ENCODE data around the gene MDK. TPM values are rescaled to one million over a fixed set of nuclear protein-coding genes. Genes with fewer than 3 reads are reported as not detected.

MDK gene
- total and polyA plus RNA-seq, 2 experiments from 2014 or later: 388 to 477 TPM

DNA sequence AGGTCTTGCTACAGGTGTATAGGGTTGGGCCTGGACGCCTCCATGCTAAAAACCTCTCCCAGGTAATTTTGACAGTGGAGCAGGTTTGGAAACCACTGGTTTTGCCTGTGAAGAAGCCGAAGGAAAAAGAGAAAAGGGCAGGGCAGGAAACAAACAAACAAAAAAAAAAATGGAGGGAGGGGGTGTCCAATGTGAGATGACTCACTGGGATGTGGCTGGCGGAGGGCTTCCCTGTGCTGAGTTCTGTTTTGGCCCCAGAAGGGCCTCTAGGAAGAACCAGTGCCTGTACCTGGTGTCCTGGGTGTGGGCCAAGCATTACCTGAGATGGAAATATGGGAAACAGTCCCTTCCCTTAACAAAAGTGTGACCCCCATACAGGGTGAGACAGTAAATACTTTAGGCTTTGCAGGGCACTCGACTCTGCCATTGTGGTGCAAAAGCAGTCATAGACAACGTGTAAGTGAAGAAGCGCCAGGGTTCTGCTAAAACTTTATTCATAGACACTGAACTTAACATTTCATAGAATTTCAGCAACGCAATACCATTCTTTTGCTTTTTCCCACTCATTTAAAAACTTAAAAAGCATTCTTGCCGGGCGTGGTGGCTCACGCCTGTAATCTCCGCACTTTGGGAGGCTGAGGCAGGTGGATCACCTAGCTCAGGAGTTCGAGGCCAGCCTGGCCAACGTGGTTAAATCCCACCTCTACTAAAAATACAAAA lies 43.7 kb upstream of the MDK start:
- Mint-ChIP-seq H3K27me3 (ENCODE audit: insufficient read depth, low read depth, poor library complexity) (peaks cover 45% of the 10 kb centered on the region), H3K9me3 (no peaks in the 10 kb centered on the region), H3K27ac (peak overlapping the region; percentile 92), H3K36me3 (ENCODE audit: low read depth) (no peaks in the 10 kb centered on the region), H3K4me1 (peaks cover 82% of the 10 kb centered on the region), H3K4me3 (peak overlapping the region; percentile 51; the same call in 2 of the 3 replicates)
- H3K9me2 ChIP-seq (ENCODE audit: insufficient read depth): no peaks in the 10 kb centered on the region
- H3K27ac ChIP-seq (ENCODE audit: low read depth): peak overlapping the region; percentile 94
- H4K20me1 ChIP-seq (replicated peaks; ENCODE audit: insufficient read depth): no peaks in the 10 kb centered on the region
- no peaks in the 10 kb centered on the region for H3K36me3 ChIP-seq (ENCODE audit: insufficient read depth)
- H3F3A ChIP-seq (replicated peaks; ENCODE audit: low read depth): peaks cover 21% of the 10 kb centered on the region; the same call in 1 of the 2 replicates
- H3K4me3 ChIP-seq: no peak overlapping the region
- no peak overlapping the region for H2AFZ ChIP-seq
- ATAC-seq: no peak
- no peak for DNase-seq (ENCODE audit: low spot score)
- peaks cover 25% of the 10 kb centered on the region for H3K27me3 ChIP-seq (ENCODE audit: insufficient read depth)
- H3K4me1 ChIP-seq (ENCODE audit: insufficient read depth): peaks cover 71% of the 10 kb centered on the region
- no peak for TF ChIP-seq EZH2phosphoT487 (IDR thresholded peaks at IDR 0.05; ENCODE audit: unreplicated experiment)
- no peak for TF ChIP-seq ZNF331 (CRISPR knock-in tag; IDR thresholded peaks at IDR 0.05; ENCODE audit: low read depth)
- no peak for TF ChIP-seq POLR2AphosphoS5 (IDR thresholded peaks at IDR 0.05; ENCODE audit: low read depth)
- TF ChIP-seq, protein P1, sequence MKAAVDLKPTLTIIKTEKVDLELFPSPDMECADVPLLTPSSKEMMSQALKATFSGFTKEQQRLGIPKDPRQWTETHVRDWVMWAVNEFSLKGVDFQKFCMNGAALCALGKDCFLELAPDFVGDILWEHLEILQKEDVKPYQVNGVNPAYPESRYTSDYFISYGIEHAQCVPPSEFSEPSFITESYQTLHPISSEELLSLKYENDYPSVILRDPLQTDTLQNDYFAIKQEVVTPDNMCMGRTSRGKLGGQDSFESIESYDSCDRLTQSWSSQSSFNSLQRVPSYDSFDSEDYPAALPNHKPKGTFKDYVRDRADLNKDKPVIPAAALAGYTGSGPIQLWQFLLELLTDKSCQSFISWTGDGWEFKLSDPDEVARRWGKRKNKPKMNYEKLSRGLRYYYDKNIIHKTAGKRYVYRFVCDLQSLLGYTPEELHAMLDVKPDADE (IDR thresholded peaks at IDR 0.05): no peak
- no peak for TF ChIP-seq ZNF114 (CRISPR knock-in tag; IDR thresholded peaks at IDR 0.05)
- TF ChIP-seq, protein P2, sequence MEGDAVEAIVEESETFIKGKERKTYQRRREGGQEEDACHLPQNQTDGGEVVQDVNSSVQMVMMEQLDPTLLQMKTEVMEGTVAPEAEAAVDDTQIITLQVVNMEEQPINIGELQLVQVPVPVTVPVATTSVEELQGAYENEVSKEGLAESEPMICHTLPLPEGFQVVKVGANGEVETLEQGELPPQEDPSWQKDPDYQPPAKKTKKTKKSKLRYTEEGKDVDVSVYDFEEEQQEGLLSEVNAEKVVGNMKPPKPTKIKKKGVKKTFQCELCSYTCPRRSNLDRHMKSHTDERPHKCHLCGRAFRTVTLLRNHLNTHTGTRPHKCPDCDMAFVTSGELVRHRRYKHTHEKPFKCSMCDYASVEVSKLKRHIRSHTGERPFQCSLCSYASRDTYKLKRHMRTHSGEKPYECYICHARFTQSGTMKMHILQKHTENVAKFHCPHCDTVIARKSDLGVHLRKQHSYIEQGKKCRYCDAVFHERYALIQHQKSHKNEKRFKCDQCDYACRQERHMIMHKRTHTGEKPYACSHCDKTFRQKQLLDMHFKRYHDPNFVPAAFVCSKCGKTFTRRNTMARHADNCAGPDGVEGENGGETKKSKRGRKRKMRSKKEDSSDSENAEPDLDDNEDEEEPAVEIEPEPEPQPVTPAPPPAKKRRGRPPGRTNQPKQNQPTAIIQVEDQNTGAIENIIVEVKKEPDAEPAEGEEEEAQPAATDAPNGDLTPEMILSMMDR (conservative IDR thresholded peaks at IDR 0.05; ENCODE audit: low read depth in 2 of 2): no peak
- H3K79me2 ChIP-seq (replicated peaks; ENCODE audit: insufficient read depth): no peaks in the 10 kb centered on the region
- H3K4me2 ChIP-seq: peak overlapping the region; percentile 55

DNA sequence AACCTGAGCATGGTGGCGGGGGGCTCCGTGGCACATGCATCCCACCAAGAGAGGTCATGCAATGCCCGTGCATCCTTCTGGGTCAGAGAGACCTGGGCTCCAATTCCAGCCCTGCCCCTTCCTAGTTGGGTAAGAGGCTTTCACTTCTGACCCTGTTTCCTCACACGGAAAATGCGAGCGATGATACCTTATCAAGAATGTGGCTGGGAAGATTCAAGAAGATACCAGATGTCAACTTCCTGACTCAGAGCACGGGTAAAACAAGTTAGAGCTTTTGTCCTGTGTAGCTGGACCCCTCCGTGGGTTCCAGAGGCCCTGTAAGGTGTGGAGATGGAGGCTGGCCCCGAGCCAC lies 42.9 kb upstream of the MDK start:
- Histone ChIP-seq H4K20me1 (replicated peaks; ENCODE audit: insufficient read depth) (no peaks in the 10 kb centered on the region), H2AFZ (no peak overlapping the region), H3K4me1 (ENCODE audit: insufficient read depth) (peaks cover 78% of the 10 kb centered on the region), H3K4me3 (peak overlapping the region; percentile 36), H3K79me2 (replicated peaks; ENCODE audit: insufficient read depth) (no peaks in the 10 kb centered on the region), H3K4me2 (peak overlapping the region; percentile 55), H3F3A (replicated peaks; ENCODE audit: low read depth) (peaks cover 25% of the 10 kb centered on the region), H3K36me3 (ENCODE audit: insufficient read depth) (no peaks in the 10 kb centered on the region), H3K9me2 (ENCODE audit: insufficient read depth) (no peaks in the 10 kb centered on the region), H3K27ac (ENCODE audit: low read depth) (peak overlapping the region; percentile 94), H3K27me3 (ENCODE audit: insufficient read depth) (peaks cover 16% of the 10 kb centered on the region)
- ATAC-seq (peak; percentile 7), DNase-seq (ENCODE audit: low spot score) (peak; percentile 77)
- Mint-ChIP-seq H3K4me3 (peak overlapping the region; percentile 62), H3K27me3 (ENCODE audit: insufficient read depth, low read depth, poor library complexity) (peaks cover 42% of the 10 kb centered on the region), H3K4me1 (peaks cover 88% of the 10 kb centered on the region), H3K27ac (peak overlapping the region; percentile 96), H3K36me3 (ENCODE audit: low read depth) (no peaks in the 10 kb centered on the region), H3K9me3 (no peaks in the 10 kb centered on the region)
- peak; percentile 25; the same call in 1 of the 2 replicates for TF ChIP-seq POLR2AphosphoS5 (IDR thresholded peaks at IDR 0.05; ENCODE audit: low read depth)
- TF ChIP-seq, protein P3, sequence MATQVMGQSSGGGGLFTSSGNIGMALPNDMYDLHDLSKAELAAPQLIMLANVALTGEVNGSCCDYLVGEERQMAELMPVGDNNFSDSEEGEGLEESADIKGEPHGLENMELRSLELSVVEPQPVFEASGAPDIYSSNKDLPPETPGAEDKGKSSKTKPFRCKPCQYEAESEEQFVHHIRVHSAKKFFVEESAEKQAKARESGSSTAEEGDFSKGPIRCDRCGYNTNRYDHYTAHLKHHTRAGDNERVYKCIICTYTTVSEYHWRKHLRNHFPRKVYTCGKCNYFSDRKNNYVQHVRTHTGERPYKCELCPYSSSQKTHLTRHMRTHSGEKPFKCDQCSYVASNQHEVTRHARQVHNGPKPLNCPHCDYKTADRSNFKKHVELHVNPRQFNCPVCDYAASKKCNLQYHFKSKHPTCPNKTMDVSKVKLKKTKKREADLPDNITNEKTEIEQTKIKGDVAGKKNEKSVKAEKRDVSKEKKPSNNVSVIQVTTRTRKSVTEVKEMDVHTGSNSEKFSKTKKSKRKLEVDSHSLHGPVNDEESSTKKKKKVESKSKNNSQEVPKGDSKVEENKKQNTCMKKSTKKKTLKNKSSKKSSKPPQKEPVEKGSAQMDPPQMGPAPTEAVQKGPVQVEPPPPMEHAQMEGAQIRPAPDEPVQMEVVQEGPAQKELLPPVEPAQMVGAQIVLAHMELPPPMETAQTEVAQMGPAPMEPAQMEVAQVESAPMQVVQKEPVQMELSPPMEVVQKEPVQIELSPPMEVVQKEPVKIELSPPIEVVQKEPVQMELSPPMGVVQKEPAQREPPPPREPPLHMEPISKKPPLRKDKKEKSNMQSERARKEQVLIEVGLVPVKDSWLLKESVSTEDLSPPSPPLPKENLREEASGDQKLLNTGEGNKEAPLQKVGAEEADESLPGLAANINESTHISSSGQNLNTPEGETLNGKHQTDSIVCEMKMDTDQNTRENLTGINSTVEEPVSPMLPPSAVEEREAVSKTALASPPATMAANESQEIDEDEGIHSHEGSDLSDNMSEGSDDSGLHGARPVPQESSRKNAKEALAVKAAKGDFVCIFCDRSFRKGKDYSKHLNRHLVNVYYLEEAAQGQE (IDR thresholded peaks at IDR 0.05; ENCODE audit: unreplicated experiment): no peak
- TF ChIP-seq, protein P4, sequence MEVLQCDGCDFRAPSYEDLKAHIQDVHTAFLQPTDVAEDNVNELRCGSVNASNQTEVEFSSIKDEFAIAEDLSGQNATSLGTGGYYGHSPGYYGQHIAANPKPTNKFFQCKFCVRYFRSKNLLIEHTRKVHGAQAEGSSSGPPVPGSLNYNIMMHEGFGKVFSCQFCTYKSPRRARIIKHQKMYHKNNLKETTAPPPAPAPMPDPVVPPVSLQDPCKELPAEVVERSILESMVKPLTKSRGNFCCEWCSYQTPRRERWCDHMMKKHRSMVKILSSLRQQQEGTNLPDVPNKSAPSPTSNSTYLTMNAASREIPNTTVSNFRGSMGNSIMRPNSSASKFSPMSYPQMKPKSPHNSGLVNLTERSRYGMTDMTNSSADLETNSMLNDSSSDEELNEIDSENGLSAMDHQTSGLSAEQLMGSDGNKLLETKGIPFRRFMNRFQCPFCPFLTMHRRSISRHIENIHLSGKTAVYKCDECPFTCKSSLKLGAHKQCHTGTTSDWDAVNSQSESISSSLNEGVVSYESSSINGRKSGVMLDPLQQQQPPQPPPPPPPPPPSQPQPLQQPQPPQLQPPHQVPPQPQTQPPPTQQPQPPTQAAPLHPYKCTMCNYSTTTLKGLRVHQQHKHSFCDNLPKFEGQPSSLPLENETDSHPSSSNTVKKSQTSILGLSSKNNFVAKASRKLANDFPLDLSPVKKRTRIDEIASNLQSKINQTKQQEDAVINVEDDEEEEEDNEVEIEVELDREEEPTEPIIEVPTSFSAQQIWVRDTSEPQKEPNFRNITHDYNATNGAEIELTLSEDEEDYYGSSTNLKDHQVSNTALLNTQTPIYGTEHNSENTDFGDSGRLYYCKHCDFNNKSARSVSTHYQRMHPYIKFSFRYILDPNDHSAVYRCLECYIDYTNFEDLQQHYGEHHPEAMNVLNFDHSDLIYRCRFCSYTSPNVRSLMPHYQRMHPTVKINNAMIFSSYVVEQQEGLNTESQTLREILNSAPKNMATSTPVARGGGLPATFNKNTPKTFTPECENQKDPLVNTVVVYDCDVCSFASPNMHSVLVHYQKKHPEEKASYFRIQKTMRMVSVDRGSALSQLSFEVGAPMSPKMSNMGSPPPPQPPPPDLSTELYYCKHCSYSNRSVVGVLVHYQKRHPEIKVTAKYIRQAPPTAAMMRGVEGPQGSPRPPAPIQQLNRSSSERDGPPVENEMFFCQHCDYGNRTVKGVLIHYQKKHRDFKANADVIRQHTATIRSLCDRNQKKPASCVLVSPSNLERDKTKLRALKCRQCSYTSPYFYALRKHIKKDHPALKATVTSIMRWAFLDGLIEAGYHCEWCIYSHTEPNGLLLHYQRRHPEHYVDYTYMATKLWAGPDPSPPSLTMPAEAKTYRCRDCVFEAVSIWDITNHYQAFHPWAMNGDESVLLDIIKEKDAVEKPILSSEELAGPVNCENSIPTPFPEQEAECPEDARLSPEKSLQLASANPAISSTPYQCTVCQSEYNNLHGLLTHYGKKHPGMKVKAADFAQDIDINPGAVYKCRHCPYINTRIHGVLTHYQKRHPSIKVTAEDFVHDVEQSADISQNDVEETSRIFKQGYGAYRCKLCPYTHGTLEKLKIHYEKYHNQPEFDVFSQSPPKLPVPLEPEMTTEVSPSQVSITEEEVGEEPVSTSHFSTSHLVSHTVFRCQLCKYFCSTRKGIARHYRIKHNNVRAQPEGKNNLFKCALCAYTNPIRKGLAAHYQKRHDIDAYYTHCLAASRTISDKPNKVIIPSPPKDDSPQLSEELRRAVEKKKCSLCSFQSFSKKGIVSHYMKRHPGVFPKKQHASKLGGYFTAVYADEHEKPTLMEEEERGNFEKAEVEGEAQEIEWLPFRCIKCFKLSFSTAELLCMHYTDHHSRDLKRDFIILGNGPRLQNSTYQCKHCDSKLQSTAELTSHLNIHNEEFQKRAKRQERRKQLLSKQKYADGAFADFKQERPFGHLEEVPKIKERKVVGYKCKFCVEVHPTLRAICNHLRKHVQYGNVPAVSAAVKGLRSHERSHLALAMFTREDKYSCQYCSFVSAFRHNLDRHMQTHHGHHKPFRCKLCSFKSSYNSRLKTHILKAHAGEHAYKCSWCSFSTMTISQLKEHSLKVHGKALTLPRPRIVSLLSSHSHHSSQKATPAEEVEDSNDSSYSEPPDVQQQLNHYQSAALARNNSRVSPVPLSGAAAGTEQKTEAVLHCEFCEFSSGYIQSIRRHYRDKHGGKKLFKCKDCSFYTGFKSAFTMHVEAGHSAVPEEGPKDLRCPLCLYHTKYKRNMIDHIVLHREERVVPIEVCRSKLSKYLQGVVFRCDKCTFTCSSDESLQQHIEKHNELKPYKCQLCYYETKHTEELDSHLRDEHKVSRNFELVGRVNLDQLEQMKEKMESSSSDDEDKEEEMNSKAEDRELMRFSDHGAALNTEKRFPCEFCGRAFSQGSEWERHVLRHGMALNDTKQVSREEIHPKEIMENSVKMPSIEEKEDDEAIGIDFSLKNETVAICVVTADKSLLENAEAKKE (CRISPR knock-in tag; IDR thresholded peaks at IDR 0.05): 0 out of 2 replicates have a peak, but pooled peaks have one; percentile 3

Measured in GM23338 (cell line).